H1 (cell line): ENCODE data around the gene EN2. TPM values are rescaled to one million over a fixed set of nuclear protein-coding genes. Genes with fewer than 3 reads are reported as not detected.

ENCODE experiments used
- CHD7 ChIP-seq: fragments of 300-600 bp; sonication (generic); IDR thresholded peaks from 2 replicates; pipeline ENCODE4 v1.7.1; 2012; ENCODE audit warnings: low read length, moderate library complexity, mild to moderate bottlenecking, inconsistent platforms; ENCODE audit not compliant: insufficient replicate concordance
- EP300 ChIP-seq, 2 experiments: IDR thresholded peaks; 1 replicate in 1 of 2; 2 replicates in 1 of 2; pipeline ENCODE4 v1.6.1; 2011 to 2012; ENCODE audit warnings: low read depth in 2 of 2, low read length in 2 of 2, mild to moderate bottlenecking in 2 of 2, borderline replicate concordance in 1 of 2, inconsistent platforms in 1 of 2, moderate library complexity in 1 of 2
- polyA plus RNA-seq, 7 experiments: library from polyadenylated mRNA; depleted of rRNA in 3 of 7; stranded (reverse) in 5 of 7; unstranded in 2 of 7; fragments of >200 nt in 5 of 7; fragments of 200-250 nt in 2 of 7; gene quantifications; 1 replicate in 5 of 7; 2 replicates in 1 of 7; 4 replicates in 1 of 7; pipeline versions ENCODE4 v1.2.1 to v1.2.3, GENCODE V29; 2011 to 2013; ENCODE audit warnings: missing spikeins in 2 of 7, mixed read lengths in 2 of 7
- total RNA-seq: library from RNA; stranded (reverse); fragmentation: NEBNext Ultra II Directional; extraction: Animal tissue kit (Norgen Biotek cat#: 25700); gene quantifications from 2 replicates; pipeline ENCODE4 v1.2.1, GENCODE V29; 2021

The EN2 gene
- total and polyA plus RNA-seq, 2 of the 8 experiments (the other 6 are each of a cell fraction or from before 2014, with no cell fraction given): not detected

- no peak for TF ChIP-seq CHD7
- TF ChIP-seq EP300 (IDR thresholded peaks at IDR 0.05; ENCODE audit: borderline replicate concordance in 1 of 2, low read depth in 2 of 2, low read length in 2 of 2): no peak
Measured at GRCh38 chr7:155416646-155417380, 41.1 kb upstream of the EN2 start (continued).
